Suprapubic skin (tissue), 4 donors: Measurements from ENCODE around the gene RFX5. TPM values are rescaled to one million over a fixed set of nuclear protein-coding genes. Genes with fewer than 3 reads are reported as not detected.
A peak's percentile ranks its signal among the peaks of the same experiment; 100 is the strongest.

ENCODE experiments used
- DNase-seq, 2 donors: peaks; one replicate each; pipeline ENCODE4 v3.0.0-alpha.2; 2019; ENCODE audit warnings: low spot score in 2 of 2
- H3K27ac ChIP-seq: fragments of 200-600 bp; sonication (generic); one replicate; pipeline ENCODE4 v1.5.1; 2019
- H3K27me3 ChIP-seq: fragments of 200-600 bp; sonication (generic); one replicate; pipeline ENCODE4 v1.5.1; 2019
- H3K36me3 ChIP-seq: fragments of 200-600 bp; sonication (generic); one replicate; pipeline ENCODE4 v1.5.1; 2019
- H3K4me1 ChIP-seq: fragments of 200-600 bp; sonication (generic); one replicate; pipeline ENCODE4 v1.5.1; 2019
- H3K4me3 ChIP-seq: fragments of 200-600 bp; sonication (generic); one replicate; pipeline ENCODE4 v1.5.1; 2019; ENCODE audit warnings: mild to moderate bottlenecking
- H3K9me3 ChIP-seq: fragments of 200-600 bp; sonication (generic); one replicate; pipeline ENCODE4 v1.5.1; 2019
- EP300 ChIP-seq: sonication (generic); formaldehyde crosslinking; IDR thresholded peaks from one replicate; pipeline ENCODE4 v1.6.1; 2017; ENCODE audit warnings: antibody characterized with exemption
- POLR2A ChIP-seq, 2 donors: fragments of 450-650 bp; IDR thresholded peaks; one replicate each; pipeline ENCODE4 v1.6.1; 2017; ENCODE audit warnings: antibody characterized with exemption in 2 of 2, mild to moderate bottlenecking in 2 of 2, moderate library complexity in 2 of 2
- POLR2AphosphoS5 ChIP-seq, 3 donors: sonication (generic); formaldehyde crosslinking; IDR thresholded peaks; one replicate each; pipeline ENCODE4 v1.6.1; 2017; ENCODE audit warnings: antibody characterized with exemption in 3 of 3
- WGBS: methylation state at CpG from one replicate; pipeline ENCODE4 v1.1.5; 2018; 5-methylcytosine and 5-hydroxymethylcytosine counted together
- total RNA-seq, 4 donors: library from RNA; depleted of rRNA; stranded (reverse); fragments of >200 nt; gene quantifications; one replicate each; pipeline ENCODE4 v1.1.0, GENCODE V29; 2016
- TF ChIP-seq, protein P1 (sequence below), 2 donors: fragments of 200-600 bp in 1 of 2; fragments of 450-650 bp in 1 of 2; sonication (generic) in 1 of 2; IDR thresholded peaks; one replicate each; pipeline ENCODE4 v1.5.1; 2016 to 2019; ENCODE audit warnings: antibody characterized with exemption in 2 of 2, mild to moderate bottlenecking in 1 of 2, moderate library complexity in 1 of 2

RFX5 gene
- total RNA-seq, 4 donors from 2014 or later = 18.0 to 22.1 (median 18.5) TPM

DNA sequence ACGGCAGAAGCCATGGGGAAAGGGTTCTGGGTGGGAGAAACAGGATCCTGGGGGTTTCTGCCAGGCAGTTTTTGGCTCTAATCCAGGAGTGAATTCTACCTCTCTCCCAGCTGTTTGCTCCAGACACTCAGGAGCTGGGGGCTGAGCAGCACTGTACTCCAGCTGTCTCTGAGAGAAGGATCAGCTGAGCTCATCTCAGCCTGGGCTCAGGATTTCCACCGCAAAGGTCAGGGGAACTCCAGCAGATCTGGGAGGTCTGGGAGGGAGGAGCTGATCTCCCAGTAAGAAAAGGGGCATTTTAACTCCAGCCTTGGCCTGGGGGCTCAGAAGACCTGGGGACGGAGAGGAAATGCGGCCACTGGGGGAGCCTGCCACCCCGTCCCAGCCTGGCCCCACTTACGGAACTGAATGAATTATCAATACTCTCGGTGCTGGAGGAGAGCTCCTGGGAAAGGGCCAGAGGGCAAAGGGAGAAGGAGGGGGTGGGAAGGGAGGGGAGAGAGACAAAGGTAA, 37.2 kb downstream of the RFX5 start:
- H3K27ac ChIP-seq = peak overlapping the region; percentile 13
- no peak overlapping the region for H3K4me3 ChIP-seq
- 70% methylated on average over 7 of the region's 7 CpGs for WGBS
- TF ChIP-seq, protein P1, sequence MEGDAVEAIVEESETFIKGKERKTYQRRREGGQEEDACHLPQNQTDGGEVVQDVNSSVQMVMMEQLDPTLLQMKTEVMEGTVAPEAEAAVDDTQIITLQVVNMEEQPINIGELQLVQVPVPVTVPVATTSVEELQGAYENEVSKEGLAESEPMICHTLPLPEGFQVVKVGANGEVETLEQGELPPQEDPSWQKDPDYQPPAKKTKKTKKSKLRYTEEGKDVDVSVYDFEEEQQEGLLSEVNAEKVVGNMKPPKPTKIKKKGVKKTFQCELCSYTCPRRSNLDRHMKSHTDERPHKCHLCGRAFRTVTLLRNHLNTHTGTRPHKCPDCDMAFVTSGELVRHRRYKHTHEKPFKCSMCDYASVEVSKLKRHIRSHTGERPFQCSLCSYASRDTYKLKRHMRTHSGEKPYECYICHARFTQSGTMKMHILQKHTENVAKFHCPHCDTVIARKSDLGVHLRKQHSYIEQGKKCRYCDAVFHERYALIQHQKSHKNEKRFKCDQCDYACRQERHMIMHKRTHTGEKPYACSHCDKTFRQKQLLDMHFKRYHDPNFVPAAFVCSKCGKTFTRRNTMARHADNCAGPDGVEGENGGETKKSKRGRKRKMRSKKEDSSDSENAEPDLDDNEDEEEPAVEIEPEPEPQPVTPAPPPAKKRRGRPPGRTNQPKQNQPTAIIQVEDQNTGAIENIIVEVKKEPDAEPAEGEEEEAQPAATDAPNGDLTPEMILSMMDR (IDR thresholded peaks at IDR 0.05) = no peak
- TF ChIP-seq EP300 (no peak), POLR2AphosphoS5 (IDR thresholded peaks at IDR 0.05) (no peak), POLR2A (IDR thresholded peaks at IDR 0.05) (no peak)
- peaks cover 65% of the 10 kb centered on the region for H3K36me3 ChIP-seq
- DNase-seq = no peak
- H3K27me3 ChIP-seq = no peaks in the 10 kb centered on the region
- H3K4me1 ChIP-seq = peaks cover 50% of the 10 kb centered on the region
- H3K9me3 ChIP-seq = no peaks in the 10 kb centered on the region

DNA sequence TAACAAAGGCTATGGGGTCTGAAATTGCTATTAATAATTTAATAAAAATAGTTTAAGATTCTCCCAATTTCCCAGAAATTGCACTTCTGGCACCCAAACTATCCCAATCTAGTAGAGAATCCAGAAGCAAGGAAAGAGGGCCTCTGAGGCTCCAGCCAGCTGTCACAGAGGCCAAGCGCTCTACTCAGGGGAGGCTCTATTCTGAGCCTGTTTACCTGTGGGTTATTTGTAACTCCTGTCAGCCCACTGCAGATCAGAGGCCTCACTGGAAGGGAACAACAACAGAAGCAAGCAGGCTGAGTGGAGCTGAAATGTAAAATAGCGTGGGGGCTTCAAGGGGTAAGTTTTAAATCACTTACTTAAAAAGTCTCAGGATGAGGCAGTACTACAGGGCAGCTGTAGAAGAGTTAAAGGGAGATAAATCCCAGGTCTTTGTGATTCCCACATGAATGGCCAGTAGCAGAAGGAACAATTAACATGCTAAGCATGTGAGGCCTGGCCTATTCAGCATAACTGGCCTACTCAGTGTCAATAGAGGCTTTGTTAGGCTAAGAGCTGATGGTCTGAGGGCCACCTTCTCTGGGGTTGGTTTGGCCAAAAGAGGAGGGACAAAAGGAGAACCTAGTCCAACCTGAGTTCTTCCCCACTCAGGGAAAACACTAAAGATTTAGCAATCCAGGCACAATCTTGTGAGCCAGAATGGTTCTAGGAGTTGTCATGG, 52.1 kb downstream of the RFX5 start:
- H3K4me1 ChIP-seq = no peaks in the 10 kb centered on the region

DNA sequence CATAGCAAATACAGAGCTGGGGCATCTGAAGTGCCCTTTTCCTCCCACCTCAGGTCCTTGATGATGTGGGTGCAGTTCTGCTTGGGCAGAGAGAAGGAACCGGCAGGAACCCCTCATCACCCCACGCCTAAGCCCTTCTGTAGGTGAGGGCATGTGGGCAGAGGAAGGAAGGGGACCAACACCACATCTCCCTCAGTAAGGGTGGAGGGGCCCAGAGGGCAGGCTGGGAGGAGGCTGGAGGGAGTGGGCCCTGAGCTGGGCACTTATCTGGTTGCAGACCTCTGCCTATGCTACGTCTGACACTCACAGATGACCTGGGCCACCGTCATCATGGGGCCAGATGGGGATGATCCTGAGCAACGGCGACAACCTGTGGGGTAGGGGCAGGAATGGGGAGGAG, 54.0 kb downstream of the RFX5 start:
- no peak for DNase-seq
- no peaks in the 10 kb centered on the region for H3K27me3 ChIP-seq
- H3K36me3 ChIP-seq = peaks cover 100% of the 10 kb centered on the region
- 75% methylated on average over 5 of the region's 6 CpGs for WGBS
- H3K4me1 ChIP-seq = no peaks in the 10 kb centered on the region
- H3K4me3 ChIP-seq = no peak overlapping the region
- no peak overlapping the region for H3K27ac ChIP-seq
- no peaks in the 10 kb centered on the region for H3K9me3 ChIP-seq
- TF ChIP-seq EP300 = no peak
- no peak for TF ChIP-seq POLR2AphosphoS5 (IDR thresholded peaks at IDR 0.05)

More for the DNA sequence above, 52.1 kb downstream of the RFX5 start:
- Histone ChIP-seq H3K9me3 (no peaks in the 10 kb centered on the region), H3K36me3 (peaks cover 100% of the 10 kb centered on the region), H3K27me3 (no peaks in the 10 kb centered on the region), H3K27ac (no peak overlapping the region), H3K4me3 (no peak overlapping the region)
- WGBS = 89% methylated on average over 2 of the region's 2 CpGs
- TF ChIP-seq, protein P1 (IDR thresholded peaks at IDR 0.05) = no peak
- no peak for DNase-seq

DNA sequence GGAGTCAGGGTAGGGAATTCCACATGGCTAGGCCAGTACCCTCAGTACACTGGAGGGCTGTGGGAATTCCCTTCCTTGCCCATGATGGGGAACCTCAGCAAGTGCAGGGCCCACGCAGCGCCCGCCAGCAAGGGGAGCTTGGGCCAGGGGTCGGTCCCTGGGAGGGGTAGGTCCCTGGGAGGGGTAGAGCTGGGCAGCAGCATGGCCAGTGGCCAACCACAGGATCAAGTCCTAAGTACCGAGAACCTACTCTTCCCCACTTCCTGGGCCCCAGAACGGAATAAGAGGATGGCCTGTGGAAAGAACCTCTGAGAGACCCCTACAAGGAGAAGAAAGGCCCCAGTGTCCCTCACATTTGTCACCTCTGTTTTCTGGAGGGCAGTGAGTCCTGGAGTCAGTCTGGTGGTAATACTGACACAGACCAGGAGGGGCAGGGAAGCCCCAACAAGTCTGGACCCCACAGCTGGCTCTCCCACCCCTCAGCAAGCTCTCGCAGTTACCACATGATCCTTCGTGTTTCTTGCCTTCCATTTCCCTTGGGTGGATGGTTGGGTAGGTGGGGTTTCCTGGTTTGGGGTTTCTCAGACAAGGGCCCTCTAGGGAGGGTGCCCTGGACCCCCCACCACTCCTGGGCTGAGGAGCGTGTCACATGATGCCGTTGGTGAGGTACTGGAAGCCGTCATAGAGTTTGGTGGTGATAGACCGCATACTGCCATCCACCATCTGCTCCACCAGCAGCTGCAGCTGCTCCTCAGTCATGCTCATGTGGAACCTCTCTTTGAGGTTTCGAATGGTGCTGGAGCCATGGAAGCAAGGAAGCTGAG, 54.6 kb downstream of the RFX5 start:
- Histone ChIP-seq H3K36me3 (peaks cover 100% of the 10 kb centered on the region), H3K27ac (no peak overlapping the region), H3K27me3 (no peaks in the 10 kb centered on the region), H3K9me3 (no peaks in the 10 kb centered on the region), H3K4me1 (no peaks in the 10 kb centered on the region), H3K4me3 (no peak overlapping the region)
- TF ChIP-seq, protein P1 (IDR thresholded peaks at IDR 0.05) = no peak
- TF ChIP-seq EP300 (no peak), POLR2A (IDR thresholded peaks at IDR 0.05) (no peak), POLR2AphosphoS5 (IDR thresholded peaks at IDR 0.05) (no peak)
- DNase-seq = no peak
- WGBS = 74% methylated on average over 9 of the region's 13 CpGs

DNA sequence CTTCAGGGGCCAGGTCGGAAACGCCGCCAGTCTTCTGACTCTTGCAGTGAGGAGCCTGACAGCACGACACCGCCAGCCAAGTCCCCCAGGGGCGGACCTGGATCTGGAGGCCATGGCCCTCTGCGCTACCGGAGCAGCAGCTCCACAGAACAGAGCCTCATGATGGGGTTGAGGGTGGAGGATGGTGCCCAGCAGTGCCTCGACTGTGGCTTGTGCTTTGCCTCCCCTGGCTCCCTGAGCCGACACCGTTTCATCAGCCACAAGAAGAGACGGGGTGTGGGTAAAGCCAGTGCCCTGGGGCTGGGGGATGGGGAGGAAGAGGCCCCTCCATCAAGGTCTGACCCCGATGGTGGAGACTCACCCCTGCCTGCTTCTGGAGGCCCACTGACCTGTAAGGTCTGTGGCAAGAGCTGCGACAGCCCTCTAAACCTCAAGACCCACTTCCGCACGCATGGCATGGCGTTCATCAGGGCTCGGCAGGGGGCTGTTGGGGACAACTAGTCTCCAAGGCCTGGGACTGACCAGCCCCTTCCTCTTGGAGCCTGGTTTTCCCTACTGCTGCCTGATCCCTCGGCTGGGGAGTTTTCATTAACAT, 56.2 kb downstream of the RFX5 start:
- H3K27me3 ChIP-seq = no peaks in the 10 kb centered on the region
- H3K4me3 ChIP-seq = no peak overlapping the region
- WGBS = 84% methylated on average over 18 of the region's 19 CpGs
- TF ChIP-seq POLR2A (IDR thresholded peaks at IDR 0.05) = no peak
- TF ChIP-seq, protein P1 (IDR thresholded peaks at IDR 0.05) = no peak
- no peak for TF ChIP-seq POLR2AphosphoS5 (IDR thresholded peaks at IDR 0.05)
- TF ChIP-seq EP300 = no peak
- no peaks in the 10 kb centered on the region for H3K9me3 ChIP-seq
- H3K4me1 ChIP-seq = no peaks in the 10 kb centered on the region
- no peak overlapping the region for H3K27ac ChIP-seq
- no peak for DNase-seq
- H3K36me3 ChIP-seq = peaks cover 100% of the 10 kb centered on the region

Other genes with a start within 250 kb of the RFX5 start
- gene SEMA6C, start 200.6 kb downstream of the RFX5 start, total RNA-seq = 10 to 100 TPM in 3 of 4 donors, 1 to 10 TPM in 1; 5.5 to 19.0 (median 14.9) TPM
- gene TNFAIP8L2, start 190.6 kb downstream of the RFX5 start, total RNA-seq = 1 to 10 TPM; 1.0 to 2.5 (median 1.5) TPM
- gene LYSMD1, start 181.3 kb downstream of the RFX5 start, total RNA-seq = 10 to 100 TPM in 3 of 4 donors, 1 to 10 TPM in 1; 8.4 to 15.2 (median 12.5) TPM
- gene SCNM1, start 181.1 kb downstream of the RFX5 start, total RNA-seq = 10 to 100 TPM; 29.6 to 40.6 (median 35.4) TPM
- not detected for gene TMOD4, start 171.3 kb downstream of the RFX5 start, total RNA-seq
- gene VPS72, start 157.1 kb downstream of the RFX5 start, total RNA-seq = 10 to 100 TPM; 17.2 to 30.8 (median 26.8) TPM
- 100 to 1,000 TPM in 1 of 4 donors, 10 to 100 TPM in 3; 41.6 to 120 (median 51.6) TPM for gene PIP5K1A, start 148.7 kb downstream of the RFX5 start, total RNA-seq
- 100 to 1,000 TPM; 101 to 133 (median 119) TPM for gene PSMD4, start 92.5 kb downstream of the RFX5 start, total RNA-seq
- 10 to 100 TPM; 23.6 to 36.8 (median 29.7) TPM for gene ZNF687, start 65.0 kb downstream of the RFX5 start, total RNA-seq
- gene PI4KB, start 19.8 kb downstream of the RFX5 start, total RNA-seq = 100 to 1,000 TPM in 1 of 4 donors, 10 to 100 TPM in 3; 50.0 to 102 (median 60.3) TPM
- 10 to 100 TPM; 32.0 to 67.5 (median 48.7) TPM for gene SELENBP1, start 25.5 kb upstream of the RFX5 start, total RNA-seq
- 100 to 1,000 TPM; 222 to 269 (median 241) TPM for gene PSMB4, start 52.3 kb upstream of the RFX5 start, total RNA-seq
- 10 to 100 TPM; 29.3 to 87.3 (median 57.3) TPM for gene POGZ, start 112.2 kb upstream of the RFX5 start, total RNA-seq
- gene CGN, start 164.1 kb upstream of the RFX5 start, total RNA-seq = 10 to 100 TPM; 37.9 to 62.4 (median 41.7) TPM
- gene TUFT1, start 193.1 kb upstream of the RFX5 start, total RNA-seq = 100 to 1,000 TPM in 1 of 4 donors, 10 to 100 TPM in 3; 83.4 to 121 (median 91.5) TPM